ENCODE measurements around the gene VWA3A.
"Not testable (repeated sequence)": the region's sequence is repeated elsewhere in the genome, so short reads cannot be mapped to it uniquely, and the experiment has no call there.

Gene VWA3A

DNA sequence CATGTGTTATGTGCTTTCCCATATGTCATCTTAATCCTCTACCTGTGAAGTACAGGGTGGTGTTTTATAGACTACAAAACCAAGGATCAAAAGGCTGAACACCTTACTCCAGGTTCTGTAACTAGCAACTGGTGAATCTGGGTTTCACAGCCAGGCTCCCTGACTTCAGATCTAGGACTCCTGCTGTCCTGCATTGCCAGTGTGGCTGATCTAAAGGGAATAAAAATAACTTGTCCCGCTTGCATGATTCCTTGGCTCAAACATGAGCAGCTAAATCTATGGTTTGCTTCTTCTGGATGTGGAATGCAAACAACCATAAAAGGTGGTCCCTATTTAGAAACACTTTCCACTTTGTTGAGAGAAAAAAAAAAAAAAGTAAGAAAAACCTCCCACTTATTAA, 3.7 kb upstream of the VWA3A start:
- FAIRE-seq (no peak), DNase-seq (ENCODE audit: insufficient read length, low spot score) (no peak)

DNA sequence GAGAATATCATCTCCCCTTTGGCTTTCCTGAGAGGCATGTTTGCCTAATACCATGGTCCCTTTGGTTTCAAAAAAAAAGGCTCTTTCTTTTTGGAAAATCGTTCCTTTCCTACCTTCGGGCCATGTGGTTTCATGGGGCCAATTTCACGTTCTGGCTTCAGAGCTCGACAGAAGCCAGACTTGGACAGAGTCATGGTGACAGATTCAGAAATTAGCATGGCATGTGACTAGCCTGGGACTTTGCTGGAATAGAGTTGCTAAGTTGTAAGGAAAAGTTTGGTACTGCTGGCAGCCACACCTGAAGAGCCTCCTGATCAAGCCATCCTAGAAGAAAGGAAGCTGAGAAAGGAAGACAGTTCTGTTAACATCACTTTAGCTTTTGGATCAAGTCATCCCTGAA, 2.4 kb upstream of the VWA3A start:
- no peak for FAIRE-seq
- DNase-seq (ENCODE audit: insufficient read length, low spot score), result no peak

DNA sequence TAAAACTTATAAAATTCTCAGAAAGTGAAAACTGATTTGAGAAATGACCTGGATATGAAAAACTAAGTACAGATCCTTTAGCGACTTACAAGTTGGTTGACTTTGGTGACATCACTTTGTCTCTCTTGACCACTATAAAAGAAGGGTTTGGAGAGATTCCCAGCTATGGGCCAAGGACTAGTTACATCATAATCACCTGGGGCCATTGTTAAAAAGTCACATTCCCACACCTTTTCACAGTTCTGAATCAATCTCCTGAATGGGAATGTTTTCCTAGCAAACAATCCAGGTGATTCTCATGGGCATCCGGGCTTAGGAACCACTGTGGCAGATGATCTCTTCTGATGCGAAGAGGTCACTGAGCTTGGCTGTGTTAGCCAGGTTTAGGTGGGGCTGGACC, 620 bp upstream of the VWA3A start:
- FAIRE-seq (no peak), DNase-seq (ENCODE audit: insufficient read length, low spot score) (no peak)

DNA sequence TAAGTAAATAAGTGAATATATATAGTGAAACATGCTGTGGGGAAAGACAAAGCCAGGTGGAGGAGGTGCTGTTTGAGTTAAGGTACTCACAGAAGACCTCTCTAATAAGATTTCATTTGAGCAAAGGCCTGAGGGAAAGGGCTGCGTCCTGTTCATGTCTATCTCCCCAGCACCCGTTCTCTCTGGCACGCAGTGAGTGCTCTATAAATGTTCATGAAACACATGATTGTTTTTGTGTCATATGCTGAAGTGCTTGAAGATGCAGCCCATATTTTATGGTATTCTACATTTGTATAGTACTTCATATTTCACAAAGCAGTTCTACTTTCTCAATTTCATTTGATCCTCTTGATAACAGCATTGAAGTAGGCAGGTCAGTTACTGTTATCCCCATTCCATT, 990 bp downstream of the VWA3A start:
- no peak for FAIRE-seq
- no peak for DNase-seq (ENCODE audit: insufficient read length, low spot score)

DNA sequence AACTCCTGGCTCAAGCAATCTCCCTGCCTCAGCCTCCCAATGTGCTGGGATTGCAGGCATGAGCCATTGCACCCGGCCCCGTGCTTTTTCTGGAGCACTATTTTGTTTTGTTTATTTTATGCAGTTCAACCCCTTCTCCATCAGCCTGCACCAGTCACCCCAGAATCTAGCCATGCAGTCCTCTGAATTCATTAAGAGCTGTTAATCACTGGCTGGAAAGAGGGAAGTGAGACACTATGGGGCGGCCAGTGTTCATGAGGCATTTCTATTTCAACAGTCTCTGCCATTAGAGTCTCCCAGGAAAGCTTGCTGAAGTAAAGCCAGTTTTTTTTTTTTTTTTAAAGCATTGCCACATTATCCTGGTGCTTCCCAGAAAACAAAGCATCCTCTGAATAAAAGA, 1.7 kb downstream of the VWA3A start:
- FAIRE-seq (no peak), DNase-seq (ENCODE audit: insufficient read length, low spot score) (no peak)

DNA sequence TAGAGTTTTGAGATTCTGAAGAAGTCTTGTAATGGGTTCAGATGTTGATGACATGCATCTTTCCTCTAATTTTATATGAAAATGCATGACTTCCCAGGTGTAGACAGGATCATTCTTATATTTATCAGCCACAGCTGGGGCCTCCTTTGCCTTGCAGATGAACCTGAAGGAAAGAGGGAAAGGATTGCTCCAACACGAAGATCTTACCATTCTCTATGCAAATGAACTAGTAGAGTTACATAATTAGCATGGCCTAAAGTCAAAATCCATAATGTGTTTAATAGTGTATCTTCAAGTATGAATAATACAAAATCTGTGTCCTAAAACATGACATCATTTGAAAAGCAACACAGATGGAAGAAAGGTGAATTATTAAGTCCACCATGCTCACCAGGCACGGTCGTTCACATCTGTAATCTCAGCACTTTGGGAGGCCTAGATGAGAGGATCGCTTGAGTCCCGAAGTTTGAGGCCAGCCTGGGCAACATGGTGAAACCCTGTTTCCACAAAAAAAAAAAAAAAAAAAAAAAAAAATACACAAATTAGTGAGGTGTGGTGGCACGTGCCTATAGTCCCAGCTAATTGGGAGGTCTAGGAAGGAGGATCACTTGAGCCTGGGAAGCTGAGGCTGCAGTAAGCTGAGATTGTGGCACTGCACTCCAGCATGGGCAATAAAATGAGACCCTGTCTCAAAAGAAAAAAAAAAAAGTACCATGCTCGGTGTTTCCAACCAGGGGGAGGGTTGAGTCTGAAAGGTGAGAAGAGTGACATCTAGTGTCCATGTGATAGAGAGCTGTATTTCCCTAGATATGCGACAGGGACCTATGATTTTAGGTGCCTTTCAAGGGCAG, 6.3 kb downstream of the VWA3A start:
- peak; percentile 62 for DNase-seq (ENCODE audit: insufficient read length, low spot score)
- FAIRE-seq, result peak; percentile 52

DNA sequence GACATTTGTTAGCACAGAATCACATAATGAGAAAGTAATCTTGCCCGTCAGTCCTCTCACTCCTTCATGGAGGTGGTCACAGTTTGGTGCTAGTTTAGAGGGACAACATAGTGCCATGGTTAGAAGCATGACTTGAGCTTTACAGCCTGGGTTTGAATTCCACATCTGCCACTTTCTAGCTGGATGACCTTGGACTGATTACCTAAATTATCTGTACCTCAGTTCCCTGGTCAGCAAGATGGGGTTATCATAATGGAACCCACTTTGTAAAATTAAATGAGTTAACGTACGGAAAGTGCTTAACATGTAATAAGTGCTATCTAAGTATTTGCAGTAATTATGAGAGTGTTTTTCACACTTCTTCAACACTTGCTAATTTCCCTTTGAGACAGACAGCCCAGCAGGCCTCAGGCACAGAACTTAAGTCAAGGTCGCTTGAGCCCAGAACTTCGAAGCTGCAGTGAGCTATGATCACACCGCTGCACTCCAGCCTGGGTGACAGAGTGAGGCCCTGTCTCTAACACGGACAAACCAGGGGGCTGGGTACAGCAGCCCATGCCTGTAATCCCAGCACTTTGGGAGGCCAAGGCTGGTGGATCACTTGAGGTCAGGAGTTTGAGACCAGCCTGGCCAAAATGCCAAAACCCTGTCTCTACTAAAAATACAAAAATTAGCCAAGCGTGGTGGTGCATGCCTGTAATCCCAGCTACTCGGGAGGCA, 7.1 kb downstream of the VWA3A start:
- FAIRE-seq, result no peak
- DNase-seq (ENCODE audit: insufficient read length, low spot score), result no peak

DNA sequence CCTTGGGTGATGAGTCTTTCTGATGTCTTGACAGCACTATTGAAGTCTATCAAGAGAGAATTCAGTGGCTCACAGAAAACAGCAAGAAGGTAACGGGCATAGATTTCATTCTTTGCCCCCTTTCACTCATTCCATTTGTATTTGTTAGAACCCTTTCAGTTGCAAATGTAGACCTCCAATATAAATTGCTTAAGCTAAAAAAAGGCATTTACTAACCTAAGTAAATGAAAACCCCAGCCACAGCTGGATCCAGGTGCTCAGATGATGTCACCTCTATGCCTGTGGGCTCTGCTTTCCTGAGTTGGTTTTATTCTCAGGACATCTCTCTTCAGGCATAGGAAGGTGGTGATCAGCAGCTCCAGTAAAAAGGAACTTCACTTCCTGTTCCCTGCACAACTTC, 11.1 kb downstream of the VWA3A start:
- FAIRE-seq, result no peak
- no peak for DNase-seq (ENCODE audit: insufficient read length, low spot score)

DNA sequence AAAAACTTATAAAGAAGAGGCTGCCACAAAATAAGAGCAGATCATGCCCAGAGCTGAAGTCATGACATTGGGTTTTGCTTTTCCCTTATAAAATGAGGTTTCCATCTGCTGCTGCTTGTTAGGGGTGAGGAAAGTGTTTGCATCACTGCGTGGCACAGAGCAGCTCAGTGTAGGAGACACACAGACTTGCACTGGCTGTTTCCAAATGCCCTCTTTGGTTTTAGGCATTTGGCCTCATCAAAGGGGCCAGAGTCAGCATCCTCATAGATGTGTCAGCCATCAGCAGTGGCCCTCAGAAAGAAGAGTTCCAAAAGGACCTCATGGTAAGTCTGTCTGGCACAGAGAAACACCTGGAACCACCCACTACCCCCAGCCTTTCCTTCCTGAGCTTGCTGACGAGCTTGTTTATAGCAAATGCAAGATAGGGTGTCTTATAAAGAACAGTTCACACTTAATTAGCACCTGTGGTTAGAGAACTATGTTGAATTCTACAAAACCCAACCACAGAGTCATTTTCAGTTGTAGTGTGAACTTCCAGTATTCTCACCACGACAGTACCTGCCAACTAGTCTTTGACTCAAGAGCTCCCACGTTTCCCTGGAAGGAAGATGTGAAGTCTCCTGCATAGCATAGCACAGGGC, 17.0 kb downstream of the VWA3A start:
- no peak for FAIRE-seq
- DNase-seq (ENCODE audit: insufficient read length, low spot score), result no peak

DNA sequence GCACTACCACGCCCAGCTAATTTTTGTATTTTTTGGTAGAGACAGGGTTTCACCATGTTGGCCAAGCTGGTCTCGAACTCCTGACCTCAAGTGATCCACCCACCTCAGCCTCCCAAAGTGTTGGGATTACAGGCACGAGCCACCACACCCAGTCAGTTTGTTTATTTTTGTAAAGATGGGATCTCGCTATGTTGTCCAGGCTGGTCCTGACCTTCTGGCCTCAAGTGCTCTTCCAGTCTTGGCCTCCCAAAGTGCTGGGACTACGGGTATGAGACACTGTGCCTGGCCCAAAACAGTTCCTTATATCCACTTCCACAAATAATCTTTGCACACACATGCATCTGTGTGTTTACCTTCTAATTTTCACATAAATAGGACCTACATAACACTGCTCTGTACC, 19.3 kb downstream of the VWA3A start:
- FAIRE-seq; DNase-seq (ENCODE audit: insufficient read length, low spot score): not testable (repeated sequence)

DNA sequence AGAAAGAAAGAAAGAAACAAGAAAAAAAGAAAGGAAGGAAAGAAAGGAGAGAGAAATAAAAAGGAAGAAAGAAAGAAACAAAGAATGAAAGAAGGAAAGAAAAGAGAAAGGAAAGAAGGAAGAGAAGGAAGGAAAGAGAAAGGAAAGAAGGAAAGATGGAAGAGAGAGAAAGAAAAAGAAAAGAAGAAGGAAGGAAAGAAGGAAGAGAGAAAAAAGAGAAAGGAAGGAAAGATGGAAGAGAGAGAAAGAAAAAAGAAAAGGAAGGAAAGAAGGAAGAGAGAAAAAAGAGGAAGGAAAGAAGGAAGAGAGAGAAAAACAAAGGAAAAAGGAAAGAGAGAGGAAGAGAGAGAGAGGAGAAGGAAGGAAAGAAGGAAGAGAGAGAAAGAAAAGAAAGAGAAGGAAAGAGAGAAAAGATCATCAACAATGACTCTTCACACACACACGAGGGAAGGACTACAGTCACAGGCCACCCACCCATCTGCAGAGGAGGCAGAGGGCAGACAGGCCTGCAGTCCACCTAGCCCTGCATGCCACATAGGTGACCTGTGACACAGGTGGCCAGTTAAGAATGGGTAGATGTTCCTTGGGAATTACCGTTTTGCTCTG, 23.9 kb downstream of the VWA3A start:
- DNase-seq (ENCODE audit: insufficient read length, low spot score) (no peak), FAIRE-seq (no peak)

DNA sequence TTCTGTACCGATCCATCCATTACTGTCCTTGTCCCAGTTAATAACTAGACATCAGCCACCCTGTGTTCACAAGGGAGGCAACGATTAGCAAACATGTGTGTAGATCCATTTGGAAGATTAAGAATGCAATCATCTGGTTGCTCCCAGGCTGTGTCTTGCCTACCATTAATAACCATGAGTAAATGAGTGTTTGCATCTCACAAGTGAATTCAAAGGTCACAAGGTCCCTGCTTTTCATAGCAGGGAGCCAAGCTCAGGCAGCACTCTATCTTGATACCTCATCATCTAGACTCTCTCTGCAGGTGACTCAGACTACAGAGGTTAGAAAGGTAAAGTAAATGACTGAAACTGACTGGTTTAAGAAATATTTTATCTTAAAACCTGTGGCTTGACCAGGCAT, 25.3 kb downstream of the VWA3A start:
- DNase-seq (ENCODE audit: insufficient read length, low spot score) (no peak), FAIRE-seq (no peak)

DNA sequence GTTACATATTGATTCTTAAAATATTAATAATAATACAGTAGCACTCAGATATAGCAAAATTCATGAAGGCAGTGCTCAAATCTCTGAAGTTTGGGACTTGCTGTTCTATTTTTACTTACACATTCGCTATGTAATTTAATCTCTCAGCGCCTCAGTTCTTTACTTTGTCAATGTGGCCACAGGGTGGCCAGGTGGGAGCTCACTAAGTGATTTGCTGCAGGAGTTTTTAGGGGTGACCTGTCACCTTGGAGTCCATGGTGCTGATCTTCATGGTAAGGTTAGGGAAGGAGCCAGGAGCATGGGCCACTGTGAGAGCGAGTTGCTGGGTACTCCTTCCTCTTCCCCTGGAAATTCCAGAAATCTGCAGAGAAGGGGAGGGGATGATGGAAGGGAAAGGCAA, 28.1 kb downstream of the VWA3A start:
- FAIRE-seq (no peak), DNase-seq (ENCODE audit: insufficient read length, low spot score) (no peak)

DNA sequence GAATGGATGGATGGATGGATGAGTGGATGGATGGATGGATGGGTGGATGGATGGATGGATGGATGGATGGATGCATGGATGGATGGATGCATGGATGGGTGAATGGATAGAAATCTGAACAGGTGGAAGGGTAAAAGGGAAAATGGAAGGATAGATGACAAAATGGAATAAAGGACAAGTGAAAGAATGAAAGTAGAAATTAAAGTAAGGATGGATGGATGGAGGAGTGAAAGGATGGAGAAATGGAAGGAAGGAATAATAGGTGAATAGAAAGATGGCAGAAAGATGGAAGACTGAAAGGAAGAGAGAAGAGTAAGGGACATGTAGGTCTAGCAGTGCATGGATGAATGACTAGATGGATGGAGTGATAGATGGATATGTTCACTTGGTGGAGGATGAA, 29.9 kb downstream of the VWA3A start:
- FAIRE-seq (no peak), DNase-seq (ENCODE audit: insufficient read length, low spot score) (no peak)

DNA sequence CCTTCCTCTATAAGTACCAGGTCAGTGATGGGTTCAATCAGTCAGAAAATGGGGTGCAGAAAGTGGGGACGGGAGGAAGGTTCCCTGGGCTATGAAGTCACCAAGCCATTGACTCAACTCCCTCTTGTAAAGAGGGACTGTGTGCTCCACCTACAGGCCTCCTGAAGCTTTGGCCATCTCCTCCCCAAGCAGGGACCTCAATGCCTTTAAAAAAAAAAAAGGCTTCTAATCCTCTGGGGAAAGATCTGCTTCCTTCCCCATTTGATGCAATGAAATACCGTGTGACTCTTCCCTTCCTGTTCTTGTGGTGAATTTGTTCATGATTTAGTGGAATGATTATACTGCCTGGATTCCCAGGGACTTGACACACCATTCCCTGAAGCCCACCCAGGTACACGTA, 30.8 kb downstream of the VWA3A start:
- no peak for FAIRE-seq
- DNase-seq (ENCODE audit: insufficient read length, low spot score), result no peak

DNA sequence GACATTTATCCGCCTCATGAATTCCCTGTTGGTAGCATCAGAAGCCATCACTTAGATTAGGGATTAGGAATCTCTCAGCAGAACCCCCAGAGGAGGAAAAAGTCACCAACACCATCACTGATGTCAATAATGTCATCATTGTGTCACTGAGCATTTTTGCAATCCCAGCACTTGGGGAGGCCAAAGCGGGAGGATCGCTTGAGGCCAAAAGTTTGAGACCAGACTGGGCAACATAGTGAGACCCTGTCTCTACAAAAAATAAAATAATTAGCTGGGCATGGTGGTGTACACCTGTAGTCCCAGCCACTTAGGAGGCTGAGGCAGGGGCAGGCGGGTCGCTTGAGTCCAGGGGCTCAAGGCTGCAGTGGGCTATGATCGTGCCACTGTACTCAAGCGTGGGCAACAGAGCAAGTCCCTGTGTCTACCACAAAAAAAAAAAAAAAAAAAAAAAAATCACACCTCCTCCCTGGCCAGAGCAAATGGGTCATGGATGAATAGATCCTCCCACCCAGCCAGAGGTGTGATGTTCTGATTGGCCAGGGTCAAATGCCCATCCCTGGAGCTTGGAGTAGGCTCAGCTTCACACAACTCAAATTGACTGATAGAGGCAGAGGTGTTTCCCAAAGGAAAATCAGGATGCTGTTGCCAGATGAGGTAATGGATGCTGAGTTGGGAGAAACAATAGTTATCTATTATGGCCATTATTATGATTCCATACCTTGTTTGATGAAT, 31.6 kb downstream of the VWA3A start:
- DNase-seq (ENCODE audit: insufficient read length, low spot score), result no peak
- no peak for FAIRE-seq

DNA sequence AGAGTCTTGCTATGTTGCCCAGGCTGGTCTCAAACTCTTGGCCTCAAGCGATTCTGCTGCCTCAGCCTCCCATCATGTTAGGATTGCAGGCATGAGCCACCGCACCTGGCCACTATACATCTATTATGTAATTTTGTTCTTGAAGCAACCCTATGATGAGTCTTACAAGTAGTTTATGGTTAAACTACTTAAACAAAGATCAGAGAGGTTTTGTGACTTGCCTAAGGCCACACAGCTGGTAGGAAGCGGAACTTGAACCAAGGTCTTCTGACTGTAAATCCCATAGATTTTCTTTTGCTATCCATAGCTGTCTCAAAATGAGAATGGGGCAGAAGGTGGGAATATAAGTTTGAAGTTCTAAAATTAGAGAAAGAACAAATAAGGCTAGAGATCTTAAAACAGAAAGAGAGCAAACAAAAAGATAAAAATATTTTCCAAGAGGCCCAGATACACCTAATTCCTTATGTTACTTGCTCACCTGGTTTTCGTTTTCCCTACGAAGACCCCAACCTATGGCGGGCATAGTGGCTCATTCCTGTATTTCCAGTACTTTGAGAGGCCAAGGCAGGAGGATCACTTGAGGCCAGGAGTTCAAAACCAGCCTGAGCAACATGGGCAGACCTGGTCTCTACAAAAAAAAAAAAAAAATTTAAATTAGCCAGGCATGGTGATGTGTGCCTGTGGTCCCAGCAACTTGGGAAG, 32.4 kb downstream of the VWA3A start:
- DNase-seq (ENCODE audit: insufficient read length, low spot score) (no peak), FAIRE-seq (no peak)

DNA sequence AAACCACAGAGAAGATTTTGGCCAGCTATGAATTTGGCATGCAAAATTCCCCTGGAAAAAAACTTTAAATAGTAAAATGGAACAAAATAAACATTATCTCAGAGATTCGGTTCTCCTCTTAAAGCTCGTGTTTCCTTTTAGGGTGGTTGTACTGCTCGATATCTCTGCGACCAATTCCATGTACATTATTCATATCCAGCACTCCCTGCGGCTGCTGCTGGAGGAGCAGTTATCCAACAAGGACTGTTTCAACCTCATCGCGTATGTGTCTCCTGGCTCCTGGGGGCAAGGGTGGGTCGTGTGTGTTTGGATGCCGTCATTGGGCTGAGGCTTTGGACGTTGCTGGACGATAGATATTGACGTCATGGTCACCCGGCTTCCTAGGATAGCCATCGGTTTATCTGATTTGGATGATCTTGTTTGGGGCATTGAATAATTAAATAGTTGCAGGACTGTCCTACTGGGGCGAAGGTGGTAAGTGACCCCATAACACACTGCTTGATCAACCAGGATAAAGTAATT, 33.8 kb downstream of the VWA3A start:
- no peak for DNase-seq (ENCODE audit: insufficient read length, low spot score)
- no peak for FAIRE-seq

DNA sequence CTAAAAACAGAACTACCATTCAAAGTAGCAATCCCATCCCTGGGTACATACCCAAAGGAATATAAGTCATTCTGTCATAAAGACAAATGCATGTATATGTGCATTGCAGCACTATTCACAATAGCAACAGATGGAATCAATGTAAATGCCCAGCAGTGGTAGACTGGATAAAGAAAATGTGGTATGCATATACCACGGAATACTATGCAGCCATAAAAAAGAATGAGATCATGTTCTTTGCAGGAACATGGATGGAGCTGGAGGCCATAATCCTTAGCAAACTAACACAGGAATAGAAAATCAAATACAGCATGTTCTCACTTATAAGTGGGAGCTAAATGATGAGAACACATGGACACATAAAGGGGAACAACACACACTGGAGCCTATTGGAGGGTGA, 36.2 kb downstream of the VWA3A start:
- FAIRE-seq; DNase-seq (ENCODE audit: insufficient read length, low spot score): not testable (repeated sequence)

DNA sequence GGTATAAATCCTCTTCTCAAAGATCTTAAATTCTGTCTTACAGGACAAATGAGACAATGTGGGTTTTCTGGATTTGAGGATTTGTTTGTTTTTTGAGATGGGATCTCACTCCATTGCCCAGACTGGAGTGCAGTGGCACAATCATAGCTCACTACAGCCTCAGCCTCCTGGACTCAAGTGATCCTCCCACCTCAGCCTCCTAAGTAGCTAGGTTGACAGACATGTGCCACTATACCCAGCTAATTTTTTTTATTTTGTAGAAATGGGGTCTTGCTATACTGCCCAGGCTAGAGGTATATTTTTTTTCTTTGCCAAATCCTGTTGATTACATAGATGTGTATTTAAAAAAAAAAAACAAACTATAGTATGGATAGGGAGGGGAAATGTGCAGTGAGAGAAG, 38.2 kb downstream of the VWA3A start:
- FAIRE-seq, result no peak
- DNase-seq (ENCODE audit: insufficient read length, low spot score), result no peak
